BLaER1 treated with 17β-estradiol and CSF1 and Interleukin-3, amounts not matched to agents 10 nM and 100 nM (cell line): Measurements from ENCODE around the gene RALGAPB.

Experiments
- H3K27ac ChIP-seq, 11 experiments: shearing (Covaris generic); formaldehyde crosslinking; 2 replicates each; pipeline ENCODE4 v1.8.1; 2022
- H3K27me3 ChIP-seq, 11 experiments: shearing (Covaris generic); formaldehyde crosslinking; 2 replicates each; pipeline ENCODE4 v1.8.1; 2022
- H3K36me3 ChIP-seq, 11 experiments: shearing (Covaris generic); formaldehyde crosslinking; 2 replicates each; pipeline ENCODE4 v1.8.1; 2022
- H3K4me1 ChIP-seq, 10 experiments: shearing (Covaris generic); formaldehyde crosslinking; 2 replicates each; pipeline ENCODE4 v1.8.1; 2022
- H3K4me2 ChIP-seq, 11 experiments: shearing (Covaris generic); formaldehyde crosslinking; 2 replicates each; pipeline ENCODE4 v1.8.1; 2022
- H3K4me3 ChIP-seq, 10 experiments: shearing (Covaris generic); formaldehyde crosslinking; 2 replicates each; pipeline ENCODE4 v1.8.1; 2022
- H3K9ac ChIP-seq, 11 experiments: shearing (Covaris generic); formaldehyde crosslinking; 2 replicates each; pipeline ENCODE4 v1.8.1; 2022
- H3K9me3 ChIP-seq, 11 experiments: shearing (Covaris generic); formaldehyde crosslinking; replicated peaks in 1 of 11; 2 replicates each; pipeline ENCODE4 v1.8.1; 2022
- H4K20me1 ChIP-seq, 11 experiments: shearing (Covaris generic); formaldehyde crosslinking; 2 replicates each; pipeline ENCODE4 v1.8.1; 2022
- Cebpa-rat ChIP-seq, 11 experiments: shearing (Covaris generic); IDR thresholded peaks; 2 replicates each; pipeline ENCODE4 v1.8.1; 2022

RALGAPB gene

GRCh38 chr20:38557174-38557573 is 84.5 kb downstream of the RALGAPB start:
- no peak overlapping the region for H3K4me2 ChIP-seq
- H3K4me3 ChIP-seq = no peak overlapping the region
- no peaks in the 10 kb centered on the region for H3K27me3 ChIP-seq
- 0 out of 22 replicates have a peak, but pooled peaks cover 0 to 4% (median 0%) of the 10 kb centered on the region in 11 experiments for H3K9me3 ChIP-seq
- H4K20me1 ChIP-seq = 0 out of 22 replicates have a peak, but pooled peaks cover 0 to 15% (median 0%) of the 10 kb centered on the region in 11 experiments
- no peaks in the 10 kb centered on the region for H3K4me1 ChIP-seq
- no peak overlapping the region for H3K9ac ChIP-seq
- H3K27ac ChIP-seq = no peak overlapping the region
- no peak for TF ChIP-seq Cebpa-rat (IDR thresholded peaks at IDR 0.05)
- peaks cover 89 to 100% (median 97%) of the 10 kb centered on the region in 11 experiments for H3K36me3 ChIP-seq

GRCh38 chr20:38558596-38559360 is 86.1 kb downstream of the RALGAPB start:
- H3K27me3 ChIP-seq = no peaks in the 10 kb centered on the region
- no peak overlapping the region for H3K9ac ChIP-seq
- H3K4me2 ChIP-seq = no peak overlapping the region
- no peak overlapping the region for H3K4me3 ChIP-seq
- H3K27ac ChIP-seq = no peak overlapping the region
- no peak for TF ChIP-seq Cebpa-rat (IDR thresholded peaks at IDR 0.05)
- peaks cover 0 to 15% (median 0%) of the 10 kb centered on the region in 11 experiments; a peak in 1 of 22 replicates for H4K20me1 ChIP-seq
- no peaks in the 10 kb centered on the region for H3K4me1 ChIP-seq
- peaks cover 89 to 100% (median 97%) of the 10 kb centered on the region in 11 experiments for H3K36me3 ChIP-seq
- H3K9me3 ChIP-seq = 0 out of 22 replicates have a peak, but pooled peaks cover 0 to 4% (median 0%) of the 10 kb centered on the region in 11 experiments

- Histone ChIP-seq H3K36me3 (peaks cover 89 to 100% (median 96%) of the 10 kb centered on the region in 11 experiments), H3K4me3 (no peak overlapping the region), H3K27me3 (no peaks in the 10 kb centered on the region), H4K20me1 (peaks cover 0 to 11% (median 0%) of the 10 kb centered on the region in 11 experiments; a peak in 1 of 22 replicates), H3K9ac (no peak overlapping the region), H3K9me3 (0 out of 22 replicates have a peak, but pooled peaks cover 0 to 3% (median 0%) of the 10 kb centered on the region in 11 experiments), H3K4me2 (no peak overlapping the region), H3K4me1 (no peaks in the 10 kb centered on the region), H3K27ac (no peak overlapping the region)
- TF ChIP-seq Cebpa-rat (IDR thresholded peaks at IDR 0.05) = no peak
Observed at GRCh38 chr20:38559764-38560163, 87.1 kb downstream of the RALGAPB start.

- no peaks in the 10 kb centered on the region for H3K9me3 ChIP-seq
- peaks cover 0 to 8% (median 0%) of the 10 kb centered on the region in 11 experiments; a peak in 1 of 22 replicates for H4K20me1 ChIP-seq
- H3K9ac ChIP-seq = no peak overlapping the region
- H3K4me1 ChIP-seq = peaks cover 0 to 4% (median 0%) of the 10 kb centered on the region in 10 experiments; a peak in 2 of 20 replicates
- H3K36me3 ChIP-seq = peaks cover 77 to 100% (median 96%) of the 10 kb centered on the region in 11 experiments
- no peaks in the 10 kb centered on the region for H3K27me3 ChIP-seq
- H3K27ac ChIP-seq = no peak overlapping the region
- no peak overlapping the region for H3K4me2 ChIP-seq
- no peak for TF ChIP-seq Cebpa-rat (IDR thresholded peaks at IDR 0.05)
- H3K4me3 ChIP-seq = no peak overlapping the region
Observed at GRCh38 chr20:38563802-38564431, 91.3 kb downstream of the RALGAPB start.

GRCh38 chr20:38564680-38565079 is 92.0 kb downstream of the RALGAPB start:
- no peaks in the 10 kb centered on the region for H3K27me3 ChIP-seq
- H3K4me1 ChIP-seq = peaks cover 0 to 12% (median 0%) of the 10 kb centered on the region in 10 experiments; a peak in 6 of 20 replicates
- peaks cover 73 to 99% (median 93%) of the 10 kb centered on the region in 11 experiments for H3K36me3 ChIP-seq
- no peak for TF ChIP-seq Cebpa-rat (IDR thresholded peaks at IDR 0.05)
- H3K27ac ChIP-seq = no peak overlapping the region
- H3K9me3 ChIP-seq = no peaks in the 10 kb centered on the region
- peaks cover 0 to 8% (median 0%) of the 10 kb centered on the region in 11 experiments; a peak in 3 of 22 replicates for H4K20me1 ChIP-seq
- no peak overlapping the region for H3K9ac ChIP-seq
- no peak overlapping the region for H3K4me3 ChIP-seq
- no peak overlapping the region for H3K4me2 ChIP-seq

- no peak for TF ChIP-seq Cebpa-rat (IDR thresholded peaks at IDR 0.05)
- no peaks in the 10 kb centered on the region for H3K27me3 ChIP-seq
- peaks cover 0 to 24% (median 0%) of the 10 kb centered on the region in 10 experiments; a peak in 7 of 20 replicates for H3K4me1 ChIP-seq
- H3K4me3 ChIP-seq = no peak overlapping the region
- no peak overlapping the region for H3K27ac ChIP-seq
- no peaks in the 10 kb centered on the region for H3K9me3 ChIP-seq
- peaks cover 0 to 12% (median 0%) of the 10 kb centered on the region in 11 experiments; a peak in 3 of 22 replicates for H4K20me1 ChIP-seq
- peaks cover 73 to 99% (median 93%) of the 10 kb centered on the region in 11 experiments for H3K36me3 ChIP-seq
- no peak overlapping the region for H3K4me2 ChIP-seq
- no peak overlapping the region for H3K9ac ChIP-seq
Observed at GRCh38 chr20:38566036-38566598, 93.5 kb downstream of the RALGAPB start.

GRCh38 chr20:38569747-38570525 is 97.3 kb downstream of the RALGAPB start:
- H3K4me3 ChIP-seq = no peak overlapping the region
- no peak overlapping the region for H3K9ac ChIP-seq
- no peak overlapping the region for H3K27ac ChIP-seq
- peaks cover 71 to 97% (median 87%) of the 10 kb centered on the region in 11 experiments for H3K36me3 ChIP-seq
- peak overlapping the region in 2 of 11 experiments; percentile 26 to 53; a peak in 5 of 22 replicates for H3K4me2 ChIP-seq
- peaks cover 0 to 12% (median 0%) of the 10 kb centered on the region in 11 experiments; a peak in 3 of 22 replicates for H4K20me1 ChIP-seq
- no peak for TF ChIP-seq Cebpa-rat (IDR thresholded peaks at IDR 0.05)
- H3K27me3 ChIP-seq = no peaks in the 10 kb centered on the region
- H3K9me3 ChIP-seq = no peaks in the 10 kb centered on the region
- H3K4me1 ChIP-seq = peaks cover 0 to 39% (median 0%) of the 10 kb centered on the region in 10 experiments; a peak in 7 of 20 replicates

- no peaks in the 10 kb centered on the region for H3K27me3 ChIP-seq
- peaks cover 66 to 97% (median 79%) of the 10 kb centered on the region in 11 experiments for H3K36me3 ChIP-seq
- no peak overlapping the region for H3K9ac ChIP-seq
Observed at GRCh38 chr20:38573413-38573812, 100.8 kb downstream of the RALGAPB start.

More at GRCh38 chr20:38573413-38573812, 100.8 kb downstream of the RALGAPB start:
- H3K4me1 ChIP-seq = peaks cover 0 to 39% (median 0%) of the 10 kb centered on the region in 10 experiments; a peak in 7 of 20 replicates
- H4K20me1 ChIP-seq = peaks cover 0 to 12% (median 0%) of the 10 kb centered on the region in 11 experiments; a peak in 3 of 22 replicates
- no peak for TF ChIP-seq Cebpa-rat (IDR thresholded peaks at IDR 0.05)
- H3K4me2 ChIP-seq = no peak overlapping the region
- H3K4me3 ChIP-seq = no peak overlapping the region
- no peak overlapping the region for H3K27ac ChIP-seq
- H3K9me3 ChIP-seq = no peaks in the 10 kb centered on the region
